ENCODE measurements around the gene NOCT.

GRCh38 chr4:139018501-139018900 is 2.9 kb downstream of the NOCT start:
- TF ChIP-seq, protein P1, sequence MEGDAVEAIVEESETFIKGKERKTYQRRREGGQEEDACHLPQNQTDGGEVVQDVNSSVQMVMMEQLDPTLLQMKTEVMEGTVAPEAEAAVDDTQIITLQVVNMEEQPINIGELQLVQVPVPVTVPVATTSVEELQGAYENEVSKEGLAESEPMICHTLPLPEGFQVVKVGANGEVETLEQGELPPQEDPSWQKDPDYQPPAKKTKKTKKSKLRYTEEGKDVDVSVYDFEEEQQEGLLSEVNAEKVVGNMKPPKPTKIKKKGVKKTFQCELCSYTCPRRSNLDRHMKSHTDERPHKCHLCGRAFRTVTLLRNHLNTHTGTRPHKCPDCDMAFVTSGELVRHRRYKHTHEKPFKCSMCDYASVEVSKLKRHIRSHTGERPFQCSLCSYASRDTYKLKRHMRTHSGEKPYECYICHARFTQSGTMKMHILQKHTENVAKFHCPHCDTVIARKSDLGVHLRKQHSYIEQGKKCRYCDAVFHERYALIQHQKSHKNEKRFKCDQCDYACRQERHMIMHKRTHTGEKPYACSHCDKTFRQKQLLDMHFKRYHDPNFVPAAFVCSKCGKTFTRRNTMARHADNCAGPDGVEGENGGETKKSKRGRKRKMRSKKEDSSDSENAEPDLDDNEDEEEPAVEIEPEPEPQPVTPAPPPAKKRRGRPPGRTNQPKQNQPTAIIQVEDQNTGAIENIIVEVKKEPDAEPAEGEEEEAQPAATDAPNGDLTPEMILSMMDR (IDR thresholded peaks at IDR 0.05; ENCODE audit: borderline replicate concordance, extremely low read depth, low read length, poor library complexity, severe bottlenecking): no peak
- TF ChIP-seq EZH2 (IDR thresholded peaks at IDR 0.05; ENCODE audit: borderline replicate concordance, low read depth, low read length, severe bottlenecking): no peak

Measured in DND-41 (cell line).